Nephron progenitor cell (in vitro differentiated cells): ENCODE data around the gene TCOF1.

Experiments
- DNase-seq: peaks from one replicate; pipeline ENCODE4 v3.0.0; 2021
- H3K27ac Mint-ChIP-seq: 2 replicates; pipeline ENCODE4 v1.8.0; 2021; ENCODE audit warnings: mild to moderate bottlenecking, moderate library complexity, mixed read lengths
- H3K27me3 Mint-ChIP-seq: 2 replicates; pipeline ENCODE4 v1.8.0; 2021; ENCODE audit warnings: mild to moderate bottlenecking, low read depth, mixed read lengths; ENCODE audit not compliant: poor library complexity
- H3K36me3 Mint-ChIP-seq: 2 replicates; pipeline ENCODE4 v1.8.0; 2021; ENCODE audit warnings: low read depth, mixed read lengths
- H3K4me1 Mint-ChIP-seq: 2 replicates; pipeline ENCODE4 v1.8.0; 2021; ENCODE audit warnings: mixed read lengths
- H3K4me3 Mint-ChIP-seq: 2 replicates; pipeline ENCODE4 v1.8.0; 2021; ENCODE audit warnings: mild to moderate bottlenecking, moderate library complexity, mixed read lengths
- H3K9me3 Mint-ChIP-seq: 2 replicates; pipeline ENCODE4 v1.8.0; 2021; ENCODE audit warnings: mild to moderate bottlenecking, moderate library complexity, mixed read lengths
- TF ChIP-seq, protein P1 (sequence below): fragments of 200-600 bp; sonication (generic); IDR thresholded peaks from 2 replicates; pipeline ENCODE4 v1.5.0; 2021; ENCODE audit warnings: antibody characterized with exemption

TCOF1 gene

DNA sequence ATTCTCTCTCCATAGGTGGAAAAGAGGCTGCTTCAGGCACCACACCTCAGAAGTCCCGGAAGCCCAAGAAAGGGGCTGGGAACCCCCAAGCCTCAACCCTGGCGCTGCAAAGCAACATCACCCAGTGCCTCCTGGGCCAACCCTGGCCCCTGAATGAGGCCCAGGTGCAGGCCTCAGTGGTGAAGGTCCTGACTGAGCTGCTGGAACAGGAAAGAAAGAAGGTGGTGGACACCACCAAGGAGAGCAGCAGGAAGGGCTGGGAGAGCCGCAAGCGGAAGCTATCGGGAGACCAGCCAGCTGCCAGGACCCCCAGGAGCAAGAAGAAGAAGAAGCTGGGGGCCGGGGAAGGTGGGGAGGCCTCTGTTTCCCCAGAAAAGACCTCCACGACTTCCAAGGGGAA is 38.8 kb downstream of the TCOF1 start:
- Mint-ChIP-seq H3K4me3 (no peak overlapping the region), H3K4me1 (peaks cover 9% of the 10 kb centered on the region), H3K27me3 (peaks cover 3% of the 10 kb centered on the region), H3K9me3 (no peaks in the 10 kb centered on the region), H3K36me3 (peaks cover 53% of the 10 kb centered on the region), H3K27ac (peak overlapping the region; percentile 56)
- DNase-seq = no peak
- TF ChIP-seq, protein P1, sequence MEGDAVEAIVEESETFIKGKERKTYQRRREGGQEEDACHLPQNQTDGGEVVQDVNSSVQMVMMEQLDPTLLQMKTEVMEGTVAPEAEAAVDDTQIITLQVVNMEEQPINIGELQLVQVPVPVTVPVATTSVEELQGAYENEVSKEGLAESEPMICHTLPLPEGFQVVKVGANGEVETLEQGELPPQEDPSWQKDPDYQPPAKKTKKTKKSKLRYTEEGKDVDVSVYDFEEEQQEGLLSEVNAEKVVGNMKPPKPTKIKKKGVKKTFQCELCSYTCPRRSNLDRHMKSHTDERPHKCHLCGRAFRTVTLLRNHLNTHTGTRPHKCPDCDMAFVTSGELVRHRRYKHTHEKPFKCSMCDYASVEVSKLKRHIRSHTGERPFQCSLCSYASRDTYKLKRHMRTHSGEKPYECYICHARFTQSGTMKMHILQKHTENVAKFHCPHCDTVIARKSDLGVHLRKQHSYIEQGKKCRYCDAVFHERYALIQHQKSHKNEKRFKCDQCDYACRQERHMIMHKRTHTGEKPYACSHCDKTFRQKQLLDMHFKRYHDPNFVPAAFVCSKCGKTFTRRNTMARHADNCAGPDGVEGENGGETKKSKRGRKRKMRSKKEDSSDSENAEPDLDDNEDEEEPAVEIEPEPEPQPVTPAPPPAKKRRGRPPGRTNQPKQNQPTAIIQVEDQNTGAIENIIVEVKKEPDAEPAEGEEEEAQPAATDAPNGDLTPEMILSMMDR = no peak

DNA sequence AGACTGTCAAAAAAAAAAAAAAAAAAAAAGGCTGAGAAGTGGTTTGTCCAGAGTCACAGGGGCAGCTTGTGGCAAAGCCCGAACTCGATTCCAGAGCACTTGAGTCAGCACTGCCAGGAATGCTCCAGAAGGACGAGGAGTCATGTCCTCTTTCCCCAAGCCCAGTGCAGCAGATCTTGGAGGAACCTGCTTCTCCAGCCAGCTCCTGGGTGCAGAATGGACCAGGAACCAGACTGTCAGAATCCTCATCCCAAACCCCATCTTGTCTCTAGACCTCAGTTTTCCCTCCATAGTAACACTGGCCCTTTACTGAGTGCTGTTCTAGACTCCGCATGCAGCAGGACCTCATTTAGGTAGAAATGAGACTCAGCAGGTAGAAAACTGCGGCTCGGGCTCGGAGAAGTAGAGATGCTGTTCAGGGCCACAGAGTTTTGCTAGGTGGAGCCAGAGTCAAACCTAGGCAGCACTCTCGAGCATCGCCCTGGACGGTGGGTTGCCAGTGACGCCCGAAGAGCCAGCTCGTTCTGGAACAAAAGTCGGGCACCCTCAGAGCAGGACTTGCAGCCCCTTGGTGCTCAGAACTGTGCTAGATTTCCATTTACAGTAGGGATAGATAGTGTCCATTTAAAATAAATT is 39.8 kb downstream of the TCOF1 start:
- Mint-ChIP-seq H3K9me3 (no peaks in the 10 kb centered on the region), H3K4me1 (peaks cover 9% of the 10 kb centered on the region), H3K4me3 (no peak overlapping the region), H3K27me3 (peaks cover 3% of the 10 kb centered on the region), H3K27ac (no peak overlapping the region), H3K36me3 (peaks cover 48% of the 10 kb centered on the region)
- TF ChIP-seq, protein P1 = no peak
- no peak for DNase-seq

DNA sequence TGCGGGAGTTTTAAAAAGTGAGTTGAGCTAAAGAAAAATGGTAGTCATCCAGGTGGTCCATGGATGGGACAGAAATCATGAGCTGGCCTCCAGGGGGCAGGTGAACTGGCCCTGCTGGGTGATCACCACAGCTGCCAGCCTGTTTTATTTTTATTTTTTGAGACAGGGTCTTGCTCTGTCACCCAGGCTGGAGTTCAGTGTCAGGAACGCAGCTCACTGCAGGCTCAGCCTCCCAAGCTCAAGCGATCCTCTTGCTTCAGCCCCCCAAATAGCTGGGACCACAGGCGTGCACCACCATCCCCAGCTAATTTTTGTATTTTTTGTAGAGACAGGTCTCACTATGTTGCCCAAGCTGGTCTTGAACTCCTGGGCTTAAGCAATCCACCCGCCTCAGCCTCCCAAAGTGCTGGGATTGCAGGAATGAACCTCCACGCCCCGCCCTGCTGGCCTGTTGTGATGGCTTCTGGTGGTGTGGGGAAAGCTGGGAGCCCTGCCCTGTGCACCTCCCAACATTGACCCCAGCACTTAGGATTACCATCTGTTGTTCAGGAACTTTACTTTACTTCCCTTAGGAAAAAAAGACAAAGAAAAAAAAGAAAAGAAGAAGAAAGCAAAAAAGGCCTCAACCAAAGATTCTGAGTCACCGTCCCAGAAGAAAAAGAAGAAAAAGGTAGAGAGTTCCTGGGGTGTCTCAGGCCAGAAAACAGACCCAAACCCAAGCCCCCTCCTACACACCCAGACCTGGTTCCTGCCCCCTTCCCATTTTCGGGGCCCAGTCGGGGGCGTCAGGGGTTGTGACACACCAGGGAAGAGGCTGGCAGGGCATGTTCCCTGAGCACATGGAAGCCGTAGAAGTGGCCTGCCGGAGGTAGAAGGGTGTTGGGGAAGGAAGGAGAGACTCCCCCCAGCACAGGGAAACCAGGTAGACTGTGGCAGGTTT is 40.6 kb downstream of the TCOF1 start:
- H3K4me3 Mint-ChIP-seq = no peak overlapping the region
- H3K36me3 Mint-ChIP-seq = peaks cover 54% of the 10 kb centered on the region
- DNase-seq = no peak
- H3K27me3 Mint-ChIP-seq = peaks cover 3% of the 10 kb centered on the region
- H3K27ac Mint-ChIP-seq = peak overlapping the region; percentile 90
- peaks cover 9% of the 10 kb centered on the region for H3K4me1 Mint-ChIP-seq
- TF ChIP-seq, protein P1 = no peak
- H3K9me3 Mint-ChIP-seq = no peaks in the 10 kb centered on the region

DNA sequence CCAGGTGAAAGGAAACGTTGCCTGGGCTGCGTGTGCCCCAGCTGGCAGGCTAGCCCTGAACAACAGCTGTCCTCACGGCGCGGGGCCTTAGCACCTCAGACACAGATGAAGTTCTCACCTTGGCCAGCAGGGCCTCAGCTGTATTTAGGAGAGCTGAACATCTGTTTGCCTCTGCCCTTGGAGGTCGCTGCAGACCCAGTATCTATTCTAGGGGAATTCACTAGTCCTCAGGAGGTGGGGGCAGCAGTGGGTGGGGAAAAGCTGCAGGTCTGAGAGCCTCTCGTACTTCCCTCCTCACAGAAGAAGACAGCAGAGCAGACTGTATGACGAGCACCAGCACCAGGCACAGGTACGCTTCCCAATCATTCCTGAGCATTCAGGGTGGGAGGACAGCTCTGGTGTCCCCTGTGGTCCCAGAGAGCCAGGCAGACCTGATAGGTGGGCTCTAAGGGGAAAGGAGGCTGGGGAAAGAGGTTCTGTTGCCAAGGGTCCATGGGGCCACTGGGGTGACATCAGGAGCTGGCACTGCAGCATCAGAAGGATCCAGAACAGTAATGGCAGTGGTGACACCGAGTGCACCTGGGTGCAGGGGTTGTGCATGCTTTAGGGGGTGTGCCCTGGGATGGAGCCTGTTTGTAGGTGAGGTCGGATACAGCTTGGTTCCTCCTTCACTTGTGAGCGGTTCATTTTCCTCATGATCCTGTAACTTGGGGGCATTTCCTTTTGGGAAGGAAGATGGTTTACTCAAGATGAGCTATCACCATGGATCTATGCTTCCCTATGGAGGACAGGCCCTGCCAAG is 41.4 kb downstream of the TCOF1 start:
- TF ChIP-seq, protein P1 = peak; percentile 24
- H3K9me3 Mint-ChIP-seq = no peaks in the 10 kb centered on the region
- H3K4me1 Mint-ChIP-seq = peaks cover 9% of the 10 kb centered on the region
- H3K27me3 Mint-ChIP-seq = peaks cover 3% of the 10 kb centered on the region
- no peak overlapping the region for H3K4me3 Mint-ChIP-seq
- DNase-seq = no peak
- peak overlapping the region; percentile 29 for H3K27ac Mint-ChIP-seq
- peaks cover 50% of the 10 kb centered on the region for H3K36me3 Mint-ChIP-seq

DNA sequence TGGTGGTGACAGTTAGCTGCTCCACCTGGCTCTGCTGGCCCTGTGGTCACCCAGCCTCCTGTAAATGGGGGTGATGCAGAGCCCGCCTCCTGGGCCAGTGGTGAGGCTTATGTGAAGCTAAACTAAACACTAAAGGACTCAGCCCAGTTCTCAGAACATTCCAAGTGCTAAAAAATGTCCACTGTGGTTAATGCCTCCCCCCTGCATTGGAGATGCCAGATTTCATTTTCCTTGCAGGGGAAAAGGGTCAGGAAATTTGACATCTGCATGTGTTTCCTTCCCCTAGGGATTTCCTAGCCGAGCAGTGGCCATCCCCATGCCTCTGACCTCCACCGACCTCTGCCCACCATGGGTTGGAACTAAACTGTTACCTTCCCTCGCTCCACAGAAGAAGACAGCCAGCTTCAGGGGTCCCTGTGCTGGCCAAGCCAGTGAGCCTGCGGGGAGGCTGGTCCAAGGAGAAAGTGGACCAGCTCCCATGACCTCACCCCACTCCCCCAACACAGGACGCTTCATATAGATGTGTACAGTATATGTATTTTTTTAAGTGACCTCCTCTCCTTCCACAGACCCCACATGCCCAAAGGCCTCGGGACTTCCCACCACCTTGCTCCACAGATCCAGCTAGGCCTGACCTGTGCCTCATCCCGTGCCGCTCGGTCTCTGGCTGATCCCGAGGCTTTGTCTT is 42.2 kb downstream of the TCOF1 start:
- Mint-ChIP-seq H3K9me3 (no peaks in the 10 kb centered on the region), H3K27ac (peak overlapping the region; percentile 85)
- TF ChIP-seq, protein P1 = no peak

More for the DNA sequence above, 42.2 kb downstream of the TCOF1 start:
- DNase-seq = no peak
- H3K27me3 Mint-ChIP-seq = peaks cover 3% of the 10 kb centered on the region
- peaks cover 9% of the 10 kb centered on the region for H3K4me1 Mint-ChIP-seq
- H3K4me3 Mint-ChIP-seq = no peak overlapping the region
- H3K36me3 Mint-ChIP-seq = peaks cover 50% of the 10 kb centered on the region
